Neural cell (in vitro differentiated cells): Measurements from ENCODE around the gene FOXJ1. TPM values are rescaled to one million over a fixed set of nuclear protein-coding genes. Genes with fewer than 3 reads are reported as not detected.

Source experiments
- H2AFZ ChIP-seq: fragments of 200-600, 300-800 bp; sonication (generic), shearing (Covaris generic); 2 replicates; pipeline ENCODE4 v1.6.0; 2014; ENCODE audit warnings: low read depth, mild to moderate bottlenecking, antibody characterized with exemption, low read length, moderate library complexity
- H3F3A ChIP-seq: fragments of 200-600 bp; shearing (Covaris generic); 2 replicates; pipeline ENCODE4 v1.6.1; 2016; ENCODE audit warnings: mild to moderate bottlenecking, moderate library complexity, mixed read lengths, antibody characterized with exemption, low read length; ENCODE audit not compliant: insufficient read depth, poor library complexity, severe bottlenecking
- H3K27ac ChIP-seq: fragments of 200-600, 300-800 bp; sonication (generic), shearing (Covaris generic); 2 replicates; pipeline ENCODE4 v1.5.1; 2014; ENCODE audit warnings: mild to moderate bottlenecking, low read length, moderate library complexity
- H3K27me3 ChIP-seq: fragments of 300-800, 200-600 bp; sonication (generic), shearing (Covaris generic); 2 replicates; pipeline ENCODE4 v1.6.0; 2014; ENCODE audit warnings: mild to moderate bottlenecking, low read depth, low read length, moderate library complexity; ENCODE audit not compliant: insufficient read depth
- H3K36me3 ChIP-seq: fragments of 300-800, 200-600 bp; sonication (generic), shearing (Covaris generic); 2 replicates; pipeline ENCODE4 v1.5.1; 2014; ENCODE audit warnings: mild to moderate bottlenecking, antibody characterized with exemption, low read length, moderate library complexity; ENCODE audit not compliant: insufficient read depth
- H3K4me2 ChIP-seq: fragments of 300-800, 200-600 bp; sonication (generic), shearing (Covaris generic); 2 replicates; pipeline ENCODE4 v1.6.0; 2014; ENCODE audit warnings: mild to moderate bottlenecking, low read length
- H3K4me3 ChIP-seq: fragments of 300-800, 200-600 bp; sonication (generic), shearing (Covaris generic); 2 replicates; pipeline ENCODE4 v1.5.1; 2014; ENCODE audit warnings: mild to moderate bottlenecking, low read length, moderate library complexity
- H3K79me2 ChIP-seq: fragments of 200-600 bp; shearing (Covaris generic); replicated peaks from 2 replicates; pipeline ENCODE4 v1.6.0; 2014; ENCODE audit warnings: mild to moderate bottlenecking, low read length, moderate library complexity; ENCODE audit not compliant: insufficient read depth
- H3K9ac ChIP-seq: fragments of 300-800, 200-600 bp; sonication (generic), shearing (Covaris generic); 2 replicates; pipeline ENCODE4 v1.6.1; 2016; ENCODE audit warnings: mild to moderate bottlenecking, low read length, mixed read lengths
- H3K9me2 ChIP-seq: fragments of 200-600 bp; shearing (Covaris generic); 2 replicates; pipeline ENCODE4 v1.6.1; 2016; ENCODE audit warnings: mild to moderate bottlenecking, low read length, mixed read lengths; ENCODE audit not compliant: insufficient read depth
- H3K9me3 ChIP-seq: fragments of 200-600, 300-800 bp; sonication (generic), shearing (Covaris generic); 2 replicates; pipeline ENCODE4 v1.6.1; 2016; ENCODE audit warnings: mild to moderate bottlenecking, mixed run types, low read length, moderate library complexity, mixed read lengths
- H4K20me1 ChIP-seq: fragments of 200-600 bp; shearing (Covaris generic); 2 replicates; pipeline ENCODE4 v1.6.1; 2016; ENCODE audit warnings: mild to moderate bottlenecking, mixed run types; ENCODE audit not compliant: insufficient read depth
- EP300 ChIP-seq: fragments of 450-650 bp; conservative IDR thresholded peaks from 2 replicates; pipeline ENCODE4 v1.6.1; 2014; ENCODE audit warnings: antibody characterized with exemption, mild to moderate bottlenecking, moderate library complexity; ENCODE audit not compliant: poor library complexity, severe bottlenecking
- EZH2 ChIP-seq: fragments of 200-600, 300-800 bp; shearing (Covaris generic), sonication (generic); IDR thresholded peaks from 2 replicates; pipeline ENCODE4 v1.6.1; 2014; ENCODE audit warnings: antibody characterized with exemption, low read length, borderline replicate concordance, mild to moderate bottlenecking; ENCODE audit not compliant: insufficient read depth, poor library complexity, severe bottlenecking
- MXI1 ChIP-seq: fragments of 450-650 bp; conservative IDR thresholded peaks from 2 replicates; pipeline ENCODE4 v1.6.1; 2014; ENCODE audit warnings: antibody characterized with exemption, mild to moderate bottlenecking; ENCODE audit not compliant: poor library complexity, severe bottlenecking
- POLR2AphosphoS5 ChIP-seq: IDR thresholded peaks from 2 replicates; pipeline ENCODE4 v1.6.1; 2012
- RAD21 ChIP-seq: fragments of 450-650 bp; conservative IDR thresholded peaks from 2 replicates; pipeline ENCODE4 v1.6.1; 2014; ENCODE audit warnings: antibody characterized with exemption, mild to moderate bottlenecking, moderate library complexity
- REST ChIP-seq: IDR thresholded peaks from 2 replicates; pipeline ENCODE4 v1.6.1; 2012; ENCODE audit warnings: borderline replicate concordance
- SMC3 ChIP-seq: fragments of 450-650 bp; conservative IDR thresholded peaks from 2 replicates; pipeline ENCODE4 v1.6.1; 2014; ENCODE audit warnings: antibody characterized with exemption, mild to moderate bottlenecking, moderate library complexity; ENCODE audit not compliant: poor library complexity
- TAF1 ChIP-seq: IDR thresholded peaks from 2 replicates; pipeline ENCODE4 v1.6.1; 2012; ENCODE audit warnings: low read depth
- polyA plus RNA-seq: library from polyadenylated mRNA; depleted of rRNA; stranded (reverse); fragments of >200 nt; gene quantifications from 2 replicates; pipeline ENCODE4 v1.2.3, GENCODE V29; 2014
- TF ChIP-seq, protein P1 (sequence below): fragments of 450-650 bp; IDR thresholded peaks from 2 replicates; pipeline ENCODE4 v1.5.1; 2014; ENCODE audit warnings: antibody characterized with exemption, mild to moderate bottlenecking, moderate library complexity; ENCODE audit not compliant: poor library complexity, severe bottlenecking

The FOXJ1 gene
- polyA plus RNA-seq, 1 donor from 2014 or later: 0.56 TPM

DNA sequence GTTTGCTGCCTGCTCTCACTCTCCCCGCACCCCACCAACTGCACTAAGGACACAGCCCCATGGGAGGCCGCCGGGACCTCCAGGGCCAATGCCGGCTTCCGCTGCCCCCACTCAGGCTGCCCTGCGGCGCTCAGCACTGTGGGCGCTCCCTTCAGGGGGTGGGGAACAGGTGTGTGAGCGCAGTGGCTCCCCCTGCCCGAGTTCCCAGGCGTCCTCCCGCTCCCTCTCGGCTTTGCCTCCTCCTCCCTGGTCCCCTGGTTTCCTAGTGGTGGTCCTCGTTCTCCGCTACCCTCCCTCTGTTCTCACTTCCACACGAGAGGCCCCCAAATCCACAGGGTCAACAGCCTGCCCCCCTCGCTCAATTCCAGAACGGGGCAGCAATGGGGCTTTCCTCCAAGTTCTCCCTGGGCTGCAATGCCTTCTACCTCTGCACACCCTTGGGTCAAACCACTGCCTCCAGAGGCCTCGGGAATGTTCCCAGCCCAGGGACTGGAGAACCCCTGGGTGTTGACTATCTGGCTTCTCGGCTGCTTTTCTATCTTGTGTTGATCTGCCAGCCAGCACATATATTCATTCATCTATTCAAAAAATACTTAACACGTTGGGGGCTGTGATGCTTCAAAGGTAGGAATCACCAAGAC is 9.9 kb downstream of the FOXJ1 start:
- Histone ChIP-seq H4K20me1 (no peaks in the 10 kb centered on the region), H3K4me2 (no peak overlapping the region), H3F3A (no peaks in the 10 kb centered on the region), H3K9me3 (no peaks in the 10 kb centered on the region), H3K27ac (no peak overlapping the region), H3K36me3 (no peaks in the 10 kb centered on the region), H3K9ac (no peak overlapping the region), H3K9me2 (no peaks in the 10 kb centered on the region), H3K79me2 (no peaks in the 10 kb centered on the region), H3K4me3 (no peak overlapping the region), H2AFZ (no peak overlapping the region), H3K27me3 (no peaks in the 10 kb centered on the region)
- TF ChIP-seq POLR2AphosphoS5 (no peak), TAF1 (no peak), REST (no peak), MXI1 (no peak)
- TF ChIP-seq, protein P1, sequence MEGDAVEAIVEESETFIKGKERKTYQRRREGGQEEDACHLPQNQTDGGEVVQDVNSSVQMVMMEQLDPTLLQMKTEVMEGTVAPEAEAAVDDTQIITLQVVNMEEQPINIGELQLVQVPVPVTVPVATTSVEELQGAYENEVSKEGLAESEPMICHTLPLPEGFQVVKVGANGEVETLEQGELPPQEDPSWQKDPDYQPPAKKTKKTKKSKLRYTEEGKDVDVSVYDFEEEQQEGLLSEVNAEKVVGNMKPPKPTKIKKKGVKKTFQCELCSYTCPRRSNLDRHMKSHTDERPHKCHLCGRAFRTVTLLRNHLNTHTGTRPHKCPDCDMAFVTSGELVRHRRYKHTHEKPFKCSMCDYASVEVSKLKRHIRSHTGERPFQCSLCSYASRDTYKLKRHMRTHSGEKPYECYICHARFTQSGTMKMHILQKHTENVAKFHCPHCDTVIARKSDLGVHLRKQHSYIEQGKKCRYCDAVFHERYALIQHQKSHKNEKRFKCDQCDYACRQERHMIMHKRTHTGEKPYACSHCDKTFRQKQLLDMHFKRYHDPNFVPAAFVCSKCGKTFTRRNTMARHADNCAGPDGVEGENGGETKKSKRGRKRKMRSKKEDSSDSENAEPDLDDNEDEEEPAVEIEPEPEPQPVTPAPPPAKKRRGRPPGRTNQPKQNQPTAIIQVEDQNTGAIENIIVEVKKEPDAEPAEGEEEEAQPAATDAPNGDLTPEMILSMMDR: no peak

DNA sequence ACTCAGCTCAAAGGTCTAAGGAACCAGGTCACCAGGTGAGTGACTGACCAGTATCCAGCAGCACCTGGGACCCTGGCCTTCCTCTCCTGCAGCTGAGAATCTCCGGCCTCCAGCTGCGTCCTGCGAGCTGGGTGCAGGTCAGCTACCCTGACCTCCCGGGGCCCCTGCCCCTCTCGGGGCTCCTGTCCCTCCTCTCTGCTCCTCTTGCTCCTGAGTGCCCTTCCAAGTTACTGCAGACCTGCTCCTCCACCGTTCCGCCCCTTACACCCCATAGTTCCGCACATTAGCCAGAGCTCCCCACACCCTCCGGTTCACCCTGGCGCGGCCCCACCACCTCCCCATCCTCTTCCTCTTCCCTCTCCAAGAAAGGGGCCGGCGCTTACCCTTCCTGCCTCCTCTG is 10.6 kb downstream of the FOXJ1 start:
- Histone ChIP-seq H3K79me2 (no peaks in the 10 kb centered on the region), H3K27me3 (no peaks in the 10 kb centered on the region), H3F3A (no peaks in the 10 kb centered on the region), H3K9me3 (no peaks in the 10 kb centered on the region), H2AFZ (no peak overlapping the region), H3K36me3 (no peaks in the 10 kb centered on the region), H3K9me2 (no peaks in the 10 kb centered on the region), H3K9ac (no peak overlapping the region), H3K4me2 (no peak overlapping the region), H3K4me3 (no peak overlapping the region), H3K27ac (no peak overlapping the region), H4K20me1 (no peaks in the 10 kb centered on the region)
- no peak for TF ChIP-seq TAF1
- TF ChIP-seq, protein P1: no peak
- no peak for TF ChIP-seq RAD21
- no peak for TF ChIP-seq POLR2AphosphoS5
- TF ChIP-seq EP300: no peak
- no peak for TF ChIP-seq EZH2
- TF ChIP-seq REST: no peak
- no peak for TF ChIP-seq SMC3
- TF ChIP-seq MXI1: no peak
